OCI-LY1 (cell line): ENCODE results near the gene FCRL5.

Source experiments
- H2AFZ ChIP-seq: fragments of 200-600 bp; sonication (generic), shearing (Covaris generic); 2 replicates; pipeline ENCODE4 v1.6.0; 2014; ENCODE audit warnings: antibody characterized with exemption, mild to moderate bottlenecking, low read length
- H3F3A ChIP-seq: fragments of 200-600 bp; sonication (generic), shearing (Covaris generic); 2 replicates; pipeline ENCODE4 v1.6.0; 2014; ENCODE audit warnings: mild to moderate bottlenecking, antibody characterized with exemption, low read length, moderate library complexity; ENCODE audit not compliant: insufficient read depth
- H3K27ac ChIP-seq: fragments of 200-600 bp; sonication (generic); 2 replicates; pipeline ENCODE4 v1.5.1; 2014; ENCODE audit warnings: low read length, mixed run types, mild to moderate bottlenecking, low read depth; ENCODE audit not compliant: poor library complexity, severe bottlenecking
- H3K27me3 ChIP-seq: fragments of 200-600 bp; sonication (generic); 2 replicates; pipeline ENCODE4 v1.6.0; 2014; ENCODE audit warnings: antibody characterized with exemption, mild to moderate bottlenecking, low read length, moderate library complexity; ENCODE audit not compliant: insufficient read depth
- H3K36me3 ChIP-seq: fragments of 200-600 bp; sonication (generic); 2 replicates; pipeline ENCODE4 v1.6.1; 2014; ENCODE audit warnings: mild to moderate bottlenecking, antibody characterized with exemption, low read length, moderate library complexity, mixed read lengths; ENCODE audit not compliant: insufficient read depth
- H3K4me1 ChIP-seq: fragments of 200-600 bp; sonication (generic); 2 replicates; pipeline ENCODE4 v1.5.1; 2014; ENCODE audit warnings: mild to moderate bottlenecking, low read length, moderate library complexity; ENCODE audit not compliant: insufficient read depth, severe bottlenecking
- H3K4me2 ChIP-seq: fragments of 200-600 bp; sonication (generic), shearing (Covaris generic); 2 replicates; pipeline ENCODE4 v1.6.1; 2014; ENCODE audit warnings: low read length
- H3K4me3 ChIP-seq: fragments of 200-600 bp; sonication (generic); 2 replicates; pipeline ENCODE4 v1.5.1; 2014; ENCODE audit warnings: low read length, low read depth, mild to moderate bottlenecking, mixed read lengths; ENCODE audit not compliant: poor library complexity, severe bottlenecking
- H3K79me2 ChIP-seq: fragments of 200-600 bp; shearing (Covaris generic); 2 replicates; pipeline ENCODE4 v1.6.1; 2016; ENCODE audit warnings: mixed run types, low read length, mixed read lengths; ENCODE audit not compliant: insufficient read depth
- H3K9ac ChIP-seq: fragments of 200-600 bp; sonication (generic), shearing (Covaris generic); 2 replicates; pipeline ENCODE4 v1.6.1; 2014; ENCODE audit warnings: mild to moderate bottlenecking, low read length, mixed read lengths
- H3K9me2 ChIP-seq: fragments of 200-600 bp; sonication (generic), shearing (Covaris generic); 2 replicates; pipeline ENCODE4 v1.6.1; 2014; ENCODE audit warnings: low read depth, mild to moderate bottlenecking, low read length, mixed read lengths
- H3K9me3 ChIP-seq: fragments of 200-600 bp; shearing (Covaris generic); 2 replicates; pipeline ENCODE4 v1.6.1; 2014; ENCODE audit warnings: low read length, mixed read lengths
- H4K20me1 ChIP-seq: fragments of 200-600 bp; sonication (generic), shearing (Covaris generic); 2 replicates; pipeline ENCODE4 v1.6.0; 2016; ENCODE audit warnings: mild to moderate bottlenecking, low read length; ENCODE audit not compliant: insufficient read depth
- EZH2 ChIP-seq: fragments of 200-600 bp; sonication (generic), shearing (Covaris generic); IDR thresholded peaks from 2 replicates; pipeline ENCODE4 v1.8.0; 2017; ENCODE audit warnings: borderline replicate concordance, mixed run types, mild to moderate bottlenecking, antibody characterized with exemption, low read length, moderate library complexity, mixed read lengths
- TF ChIP-seq, protein P1 (sequence below): fragments of 200-600 bp; sonication (generic), shearing (Covaris generic); IDR thresholded peaks from 2 replicates; pipeline ENCODE4 v1.5.1; 2017; ENCODE audit warnings: mild to moderate bottlenecking, antibody characterized with exemption, low read length, moderate library complexity, mixed read lengths

FCRL5 gene

DNA sequence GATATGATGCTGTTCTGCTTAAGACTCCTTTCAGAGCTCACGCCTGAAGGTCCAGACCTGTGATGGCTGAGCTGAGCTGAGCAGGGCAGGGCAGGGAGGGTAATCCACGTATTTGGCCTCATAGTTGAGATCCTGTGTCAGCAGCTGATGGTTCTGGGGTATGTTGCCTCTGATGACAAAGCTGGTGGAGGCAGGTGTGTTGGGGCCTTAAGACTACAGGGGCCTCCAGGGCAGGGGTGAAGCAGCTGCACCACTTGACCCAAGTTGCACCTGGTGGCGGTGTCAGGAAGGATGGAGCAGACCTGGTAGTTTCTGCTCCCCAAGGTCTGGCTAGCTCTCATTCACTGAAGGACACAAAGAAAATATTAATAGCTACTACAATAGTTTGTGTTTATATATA lies 57.0 kb downstream of the FCRL5 start:
- TF ChIP-seq, protein P1, sequence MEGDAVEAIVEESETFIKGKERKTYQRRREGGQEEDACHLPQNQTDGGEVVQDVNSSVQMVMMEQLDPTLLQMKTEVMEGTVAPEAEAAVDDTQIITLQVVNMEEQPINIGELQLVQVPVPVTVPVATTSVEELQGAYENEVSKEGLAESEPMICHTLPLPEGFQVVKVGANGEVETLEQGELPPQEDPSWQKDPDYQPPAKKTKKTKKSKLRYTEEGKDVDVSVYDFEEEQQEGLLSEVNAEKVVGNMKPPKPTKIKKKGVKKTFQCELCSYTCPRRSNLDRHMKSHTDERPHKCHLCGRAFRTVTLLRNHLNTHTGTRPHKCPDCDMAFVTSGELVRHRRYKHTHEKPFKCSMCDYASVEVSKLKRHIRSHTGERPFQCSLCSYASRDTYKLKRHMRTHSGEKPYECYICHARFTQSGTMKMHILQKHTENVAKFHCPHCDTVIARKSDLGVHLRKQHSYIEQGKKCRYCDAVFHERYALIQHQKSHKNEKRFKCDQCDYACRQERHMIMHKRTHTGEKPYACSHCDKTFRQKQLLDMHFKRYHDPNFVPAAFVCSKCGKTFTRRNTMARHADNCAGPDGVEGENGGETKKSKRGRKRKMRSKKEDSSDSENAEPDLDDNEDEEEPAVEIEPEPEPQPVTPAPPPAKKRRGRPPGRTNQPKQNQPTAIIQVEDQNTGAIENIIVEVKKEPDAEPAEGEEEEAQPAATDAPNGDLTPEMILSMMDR: no peak
- TF ChIP-seq EZH2: no peak
- H3F3A ChIP-seq: no peaks in the 10 kb centered on the region
- no peak overlapping the region for H3K4me2 ChIP-seq
- no peaks in the 10 kb centered on the region for H3K9me2 ChIP-seq
- H3K27me3 ChIP-seq: no peaks in the 10 kb centered on the region
- H3K27ac ChIP-seq: no peak overlapping the region
- no peaks in the 10 kb centered on the region for H3K9me3 ChIP-seq
- H3K9ac ChIP-seq: no peak overlapping the region
- H2AFZ ChIP-seq: no peak overlapping the region
- H3K4me1 ChIP-seq: peaks cover 12% of the 10 kb centered on the region
- no peaks in the 10 kb centered on the region for H4K20me1 ChIP-seq
- no peaks in the 10 kb centered on the region; the same call in 1 of the 2 replicates for H3K36me3 ChIP-seq
- H3K79me2 ChIP-seq: no peaks in the 10 kb centered on the region
- no peak overlapping the region for H3K4me3 ChIP-seq

DNA sequence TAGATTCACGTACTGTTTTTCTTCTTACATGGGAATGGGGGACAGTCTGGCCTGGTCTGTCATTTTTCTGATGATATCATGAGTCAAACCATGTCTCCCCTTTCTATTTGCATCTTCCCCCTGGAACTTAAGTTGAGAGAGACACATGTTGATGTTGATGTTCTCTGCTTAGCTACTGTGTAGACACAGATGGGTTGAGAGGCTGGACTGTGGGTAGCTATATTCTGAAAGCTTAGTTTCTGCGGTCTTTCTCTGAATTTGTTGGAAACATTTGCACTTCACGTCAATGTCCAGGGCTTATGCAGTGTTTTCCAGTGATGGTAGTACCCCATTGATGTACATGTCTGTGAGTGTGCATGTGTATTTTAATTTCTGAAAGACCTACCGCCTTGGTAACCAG lies 58.2 kb downstream of the FCRL5 start:
- H3K4me1 ChIP-seq: peaks cover 12% of the 10 kb centered on the region
- H2AFZ ChIP-seq: no peak overlapping the region
- no peaks in the 10 kb centered on the region for H3K9me3 ChIP-seq
- H4K20me1 ChIP-seq: no peaks in the 10 kb centered on the region
- no peaks in the 10 kb centered on the region for H3K79me2 ChIP-seq
- no peak overlapping the region for H3K4me2 ChIP-seq
- no peaks in the 10 kb centered on the region for H3K9me2 ChIP-seq
- H3K27ac ChIP-seq: no peak overlapping the region
- TF ChIP-seq, protein P1: no peak
- no peak for TF ChIP-seq EZH2
- H3K4me3 ChIP-seq: no peak overlapping the region
- no peaks in the 10 kb centered on the region for H3K27me3 ChIP-seq
- H3K9ac ChIP-seq: no peak overlapping the region
- H3K36me3 ChIP-seq: no peaks in the 10 kb centered on the region; the same call in 1 of the 2 replicates
- no peaks in the 10 kb centered on the region for H3F3A ChIP-seq

DNA sequence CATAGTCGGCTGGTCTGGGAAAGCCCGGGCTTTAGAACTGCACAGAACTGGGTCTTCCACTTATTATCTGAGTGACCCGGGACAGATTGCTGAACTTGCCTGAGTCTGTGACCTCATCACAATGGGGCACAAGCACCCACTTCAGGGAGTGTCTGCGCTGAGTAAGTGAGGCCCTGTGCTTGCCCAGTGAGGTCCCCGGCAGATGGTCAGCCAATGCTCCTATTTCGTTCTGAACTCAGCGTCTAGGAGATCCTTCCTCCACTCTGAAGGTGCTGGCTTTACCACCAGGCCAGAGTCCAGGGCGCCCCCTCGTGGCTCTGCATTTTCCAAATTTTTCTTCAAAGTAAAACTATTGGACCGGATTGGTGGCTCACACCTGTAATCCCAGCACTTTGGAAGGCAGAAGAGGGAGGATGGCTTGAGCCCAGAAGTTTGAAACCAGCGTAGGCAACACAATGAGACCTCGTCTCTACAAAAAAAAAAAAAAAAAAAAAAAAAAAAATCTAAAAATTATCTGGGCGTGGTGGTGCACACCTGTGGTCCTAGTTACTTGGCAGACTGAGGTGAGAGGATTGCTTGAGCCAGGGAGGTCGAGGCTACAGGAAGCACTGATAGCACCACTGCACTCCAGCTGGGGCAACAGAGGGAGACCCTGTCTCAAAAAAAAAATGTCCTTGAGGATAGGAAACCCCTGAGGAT lies 61.7 kb downstream of the FCRL5 start:
- peaks cover 5% of the 10 kb centered on the region for H3K4me1 ChIP-seq
- H3K4me2 ChIP-seq: no peak overlapping the region
- no peaks in the 10 kb centered on the region for H3K36me3 ChIP-seq
- no peak overlapping the region for H3K4me3 ChIP-seq
- no peaks in the 10 kb centered on the region for H3K9me3 ChIP-seq
- no peaks in the 10 kb centered on the region for H3F3A ChIP-seq
- no peaks in the 10 kb centered on the region for H3K9me2 ChIP-seq
- H4K20me1 ChIP-seq: no peaks in the 10 kb centered on the region
- no peak overlapping the region for H2AFZ ChIP-seq
- no peak overlapping the region for H3K27ac ChIP-seq
- H3K27me3 ChIP-seq: no peaks in the 10 kb centered on the region
- H3K9ac ChIP-seq: no peak overlapping the region
- no peaks in the 10 kb centered on the region for H3K79me2 ChIP-seq
- TF ChIP-seq, protein P1: peak; percentile 73
- no peak for TF ChIP-seq EZH2
